Measurements from ENCODE around the gene CAMSAP2.
A peak's percentile ranks its signal among the peaks of the same experiment; 100 is the strongest.

Gene CAMSAP2

DNA sequence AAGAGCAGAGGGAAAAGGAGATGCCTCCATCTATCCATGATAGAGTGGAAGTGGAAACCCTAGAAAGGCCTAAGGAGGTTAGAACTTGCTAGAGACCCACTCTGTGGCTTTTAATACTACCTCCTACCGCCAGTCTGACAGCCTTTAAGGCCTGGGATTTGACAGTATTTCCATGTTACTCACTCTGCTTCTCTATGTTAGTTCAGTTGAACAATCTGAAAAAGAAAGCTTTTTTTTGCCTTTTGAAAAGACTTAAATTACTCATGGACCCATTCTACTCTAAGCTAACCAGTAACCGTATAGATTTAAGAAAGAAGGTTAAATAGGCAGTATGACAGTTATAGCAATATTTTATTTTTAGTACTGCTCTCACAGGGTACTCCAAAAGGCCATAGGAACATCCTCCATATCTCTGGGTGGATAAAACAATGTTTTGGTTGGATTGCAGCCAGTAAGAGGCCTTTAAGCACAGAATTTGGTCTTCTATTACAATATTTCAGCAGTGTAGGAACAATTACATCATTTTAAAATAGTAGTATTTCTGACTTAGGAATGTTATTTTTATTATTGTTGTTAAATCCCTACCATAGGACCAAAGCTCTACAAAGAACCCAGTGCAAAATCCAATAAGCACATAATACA, 118.1 kb downstream of the CAMSAP2 start:
- DNase-seq = no peak

DNA sequence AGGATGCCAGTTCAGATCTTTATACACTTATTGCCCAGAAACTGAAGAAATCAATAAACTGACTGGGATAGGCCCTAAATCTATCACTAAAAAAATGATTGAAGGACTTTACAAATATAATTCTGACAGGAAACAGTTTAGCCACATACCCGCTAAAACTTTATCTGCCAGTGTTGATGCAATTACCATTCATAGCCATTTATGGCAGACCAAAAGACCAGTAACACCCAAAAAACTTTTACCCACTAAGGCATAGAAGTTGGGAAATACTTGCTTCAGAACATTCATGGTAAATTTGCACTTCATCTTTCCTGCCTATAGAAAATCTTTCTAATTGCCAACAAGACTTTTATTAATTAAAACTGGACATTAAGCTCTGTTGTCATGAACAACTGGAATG, 119.1 kb downstream of the CAMSAP2 start:
- DNase-seq = no peak

DNA sequence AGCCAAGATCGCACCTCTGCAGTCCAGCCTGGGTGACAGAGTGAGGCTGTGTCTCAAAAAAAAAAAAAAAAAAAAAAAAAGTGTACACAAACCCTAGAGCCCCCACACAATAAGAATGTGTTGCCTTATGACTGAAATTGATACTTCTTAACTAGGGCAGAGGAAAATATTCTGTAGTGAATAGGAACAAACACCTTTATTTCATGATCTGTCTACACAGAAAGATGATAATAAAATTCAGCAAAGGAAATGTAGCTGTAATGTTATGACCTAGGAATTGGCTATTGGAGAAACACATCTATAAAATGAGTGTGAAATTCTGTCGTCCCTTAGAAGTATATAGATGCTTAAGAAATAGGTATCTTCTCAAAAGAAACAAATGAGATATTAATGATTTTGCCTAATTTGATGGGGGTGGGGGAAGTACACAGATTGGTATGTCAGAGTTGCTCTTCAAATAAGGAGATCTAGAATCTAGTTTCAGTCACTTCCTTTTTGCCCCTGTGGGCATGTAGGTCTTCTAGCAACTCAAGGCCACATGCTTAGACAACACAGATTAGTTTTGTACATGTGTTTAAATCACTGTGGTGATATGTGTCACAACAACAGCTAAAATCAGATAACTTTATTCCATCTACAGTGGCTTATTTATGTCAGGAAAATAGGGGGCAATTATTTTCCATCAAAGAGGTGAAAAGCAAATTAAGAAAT, 123.4 kb downstream of the CAMSAP2 start:
- no peak for DNase-seq

DNA sequence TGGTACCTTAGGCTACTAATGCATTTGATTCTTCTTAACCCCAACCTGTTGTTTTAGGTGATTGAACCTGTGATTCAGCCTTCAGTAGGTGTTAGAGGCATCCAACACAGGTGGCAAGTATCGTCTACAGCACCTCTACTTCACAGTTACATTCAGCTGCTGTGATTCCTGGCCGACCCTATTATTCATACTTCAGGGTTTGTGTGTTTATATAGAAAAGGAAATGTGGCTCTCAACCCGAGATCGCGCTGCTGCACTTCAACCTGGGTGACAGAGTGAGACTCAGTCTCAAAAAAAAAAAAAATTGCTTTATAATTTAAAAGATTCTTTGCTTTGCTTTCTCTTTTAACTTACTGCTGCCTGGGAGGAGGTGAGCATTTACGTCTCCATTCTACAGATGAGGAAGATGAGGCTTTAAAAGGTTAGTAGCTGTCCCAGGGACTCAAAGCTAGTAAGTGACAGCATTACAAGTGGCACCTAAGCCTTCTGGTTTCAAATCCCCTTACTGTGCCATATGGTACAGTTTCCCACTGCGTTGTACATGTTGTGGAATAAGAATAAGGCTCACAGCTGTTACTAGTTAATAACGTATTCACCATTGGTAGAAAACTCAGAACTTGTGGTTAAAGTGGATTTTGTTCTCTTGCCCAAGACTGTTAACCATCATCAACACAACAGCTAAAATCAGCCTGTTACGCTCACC, 124.2 kb downstream of the CAMSAP2 start:
- no peak for DNase-seq

DNA sequence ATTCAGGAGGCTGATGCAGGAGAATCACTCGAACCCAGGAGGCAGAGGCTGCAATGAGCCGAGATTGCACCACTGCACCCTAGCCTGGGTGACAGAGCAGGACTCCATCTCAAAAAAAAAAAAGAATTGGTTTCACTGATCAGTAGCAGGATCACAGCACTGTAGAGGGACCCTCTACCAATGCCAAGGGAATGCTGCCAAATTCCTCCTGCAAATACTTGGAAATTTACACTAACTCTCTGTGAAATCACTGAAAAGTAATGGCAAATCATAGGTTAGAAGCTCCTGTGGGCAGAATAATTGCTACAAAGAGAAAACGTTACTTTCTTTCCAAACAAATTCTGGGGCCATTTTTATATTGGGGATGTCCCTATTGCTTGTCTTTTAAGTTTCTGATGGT, 127.4 kb downstream of the CAMSAP2 start:
- DNase-seq = no peak

DNA sequence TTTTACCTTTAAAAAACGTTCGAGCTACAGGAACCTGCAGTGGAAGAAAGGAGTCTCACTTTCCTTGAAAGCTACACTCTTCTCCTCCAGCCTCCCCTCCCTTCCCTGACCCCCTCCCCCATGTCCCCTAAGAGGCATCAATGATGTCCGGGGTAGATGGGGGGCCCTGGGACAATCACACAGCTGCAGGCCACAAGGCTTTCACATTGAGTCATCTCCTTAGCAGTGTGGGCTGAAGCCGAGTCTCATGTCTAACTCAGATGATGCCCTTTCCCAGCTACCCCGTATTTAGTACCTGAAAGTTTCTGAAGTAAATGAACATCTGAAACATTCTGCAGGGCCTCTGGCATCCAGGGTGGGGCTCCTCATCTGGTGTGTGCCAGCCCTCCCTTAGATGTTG, 127.8 kb downstream of the CAMSAP2 start:
- no peak for DNase-seq

DNA sequence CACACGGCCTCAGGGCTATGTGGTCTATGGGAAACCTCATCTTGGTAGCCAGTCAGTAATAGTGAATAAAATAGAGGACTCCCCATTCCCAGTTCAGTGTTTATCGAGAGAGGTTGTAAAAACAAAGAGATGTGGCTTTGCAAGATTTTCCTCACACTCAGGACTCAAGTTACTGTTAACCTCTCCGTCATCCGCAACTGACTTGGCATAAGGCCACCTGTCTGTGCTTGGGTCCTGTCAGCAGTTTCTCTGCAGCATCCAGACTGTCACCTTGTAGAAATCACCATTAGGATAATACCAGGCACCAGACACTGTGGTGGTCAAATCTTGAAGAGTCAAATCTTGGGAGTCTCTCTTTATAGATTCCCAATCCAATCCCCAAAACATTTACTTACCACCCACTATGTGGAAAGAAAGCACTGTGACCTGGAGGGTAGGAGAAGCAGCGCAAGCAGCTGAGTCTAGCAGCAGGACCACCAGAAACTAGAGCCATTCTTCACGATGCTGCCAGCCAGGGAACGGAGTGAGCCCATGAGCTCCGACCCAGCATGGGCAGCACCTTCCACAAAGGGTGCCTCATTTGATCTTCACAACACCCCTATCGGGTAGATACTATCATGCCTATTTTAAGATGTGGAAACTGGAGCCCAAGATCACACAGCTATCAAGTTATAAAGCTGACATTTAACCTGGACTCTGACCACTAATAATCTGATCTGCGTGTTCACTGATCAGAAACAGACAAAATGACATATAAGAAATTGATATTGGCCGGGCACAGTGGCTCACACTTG, 128.5 kb downstream of the CAMSAP2 start:
- no peak for DNase-seq

DNA sequence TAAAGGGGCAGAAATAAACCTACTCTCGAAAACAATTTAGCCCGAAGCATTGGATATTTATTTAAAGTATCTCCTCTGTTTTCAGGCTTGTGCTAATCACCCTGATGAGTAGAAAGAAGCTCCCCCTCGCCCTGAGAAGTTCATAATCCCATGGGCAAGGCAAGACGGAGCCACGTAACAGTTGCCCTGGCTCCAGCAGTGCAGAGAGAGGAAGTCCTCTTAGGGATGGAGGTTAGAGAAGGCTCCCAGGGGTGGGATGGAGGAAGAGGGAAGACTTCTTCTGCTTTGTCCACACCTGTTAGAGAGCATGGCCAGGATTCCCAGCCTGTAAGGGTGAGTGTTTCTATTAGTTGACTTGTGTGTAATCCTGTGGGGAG, 130.7 kb downstream of the CAMSAP2 start:
- no peak for DNase-seq

DNA sequence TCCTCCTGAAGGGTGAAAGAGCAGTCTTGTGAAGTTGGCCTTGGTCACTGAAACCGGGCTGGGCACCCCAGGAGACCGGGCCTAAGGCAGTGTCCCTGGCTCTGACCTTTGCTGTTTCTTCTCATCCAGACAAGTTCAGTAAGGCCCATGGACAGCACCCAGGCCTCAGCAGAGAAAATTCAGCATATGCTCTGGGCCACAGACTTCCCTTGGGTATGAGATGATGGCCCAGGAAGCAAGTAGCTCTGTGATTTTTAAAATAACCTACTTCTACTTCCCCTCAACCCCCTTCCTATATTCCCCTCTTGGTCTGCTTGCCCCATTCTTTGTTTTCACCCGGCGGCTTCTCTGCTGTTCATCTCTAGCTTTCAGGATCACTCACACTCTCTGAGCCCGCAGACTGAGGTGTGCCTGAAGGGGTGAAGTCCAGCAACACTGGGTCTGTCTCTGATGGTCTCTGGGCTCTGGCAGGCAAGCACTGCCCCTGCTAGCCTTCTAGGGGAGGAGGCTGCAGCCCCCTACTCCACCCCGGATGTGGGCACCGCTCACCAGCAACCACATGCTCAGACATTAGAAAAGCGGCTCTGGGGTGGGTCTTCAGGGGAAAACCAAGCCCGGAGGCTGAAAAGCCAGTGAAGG, 131.2 kb downstream of the CAMSAP2 start:
- no peak for DNase-seq

DNA sequence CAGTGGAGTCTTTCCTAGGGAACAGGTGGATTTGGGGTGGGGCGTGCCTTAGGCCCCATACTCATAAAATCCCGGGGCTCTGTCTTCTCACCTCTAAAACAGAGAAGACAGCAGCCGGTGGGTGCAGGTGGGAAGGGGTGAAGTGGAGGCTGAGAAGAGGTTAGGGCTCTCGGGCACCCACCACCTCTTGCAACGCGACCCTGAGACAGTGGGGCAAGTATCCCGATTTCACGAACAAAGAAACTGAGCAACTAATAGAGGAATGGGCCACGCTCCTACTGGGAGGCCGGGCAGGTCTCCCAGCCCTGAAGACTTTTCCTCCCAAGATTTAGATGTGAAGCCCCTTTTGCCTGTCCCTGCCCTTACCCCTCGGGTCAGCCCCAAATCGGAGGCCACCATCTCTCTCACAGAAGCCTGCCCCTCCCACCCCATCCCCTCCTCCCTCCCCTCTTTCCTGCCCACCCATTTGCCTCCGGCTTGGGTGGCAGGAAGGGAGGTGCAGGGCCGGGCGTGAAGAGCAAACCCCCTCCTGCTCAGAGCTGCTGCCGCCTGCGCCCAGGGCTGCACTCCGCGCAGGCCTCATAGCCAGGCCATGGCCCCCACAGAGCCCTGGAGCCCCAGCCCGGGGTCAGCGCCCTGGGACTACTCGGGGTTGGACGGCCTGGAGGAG, 133.9 kb downstream of the CAMSAP2 start, which contains the start of gene GPR25:
TSS of gene GPR25 (plus strand) at position 536 of the 670 bp plus-strand sequence. CDS start at position 593, 57 bp downstream.
- DNase-seq = no peak

DNA sequence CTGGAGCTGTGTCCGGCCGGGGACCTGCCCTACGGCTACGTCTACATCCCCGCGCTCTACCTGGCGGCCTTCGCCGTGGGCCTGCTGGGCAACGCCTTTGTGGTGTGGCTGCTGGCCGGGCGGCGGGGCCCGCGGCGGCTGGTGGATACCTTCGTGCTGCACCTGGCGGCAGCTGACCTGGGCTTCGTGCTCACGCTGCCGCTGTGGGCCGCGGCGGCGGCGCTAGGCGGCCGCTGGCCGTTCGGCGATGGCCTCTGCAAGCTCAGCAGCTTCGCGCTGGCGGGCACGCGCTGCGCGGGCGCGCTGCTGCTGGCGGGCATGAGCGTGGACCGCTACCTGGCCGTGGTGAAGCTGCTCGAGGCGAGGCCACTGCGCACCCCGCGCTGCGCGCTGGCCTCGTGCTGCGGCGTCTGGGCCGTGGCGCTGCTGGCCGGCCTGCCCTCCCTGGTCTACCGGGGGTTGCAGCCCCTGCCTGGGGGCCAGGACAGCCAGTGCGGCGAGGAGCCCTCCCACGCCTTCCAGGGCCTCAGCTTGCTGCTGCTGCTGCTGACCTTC, 134.5 kb downstream of the CAMSAP2 start:
- DNase-seq = no peak

DNA sequence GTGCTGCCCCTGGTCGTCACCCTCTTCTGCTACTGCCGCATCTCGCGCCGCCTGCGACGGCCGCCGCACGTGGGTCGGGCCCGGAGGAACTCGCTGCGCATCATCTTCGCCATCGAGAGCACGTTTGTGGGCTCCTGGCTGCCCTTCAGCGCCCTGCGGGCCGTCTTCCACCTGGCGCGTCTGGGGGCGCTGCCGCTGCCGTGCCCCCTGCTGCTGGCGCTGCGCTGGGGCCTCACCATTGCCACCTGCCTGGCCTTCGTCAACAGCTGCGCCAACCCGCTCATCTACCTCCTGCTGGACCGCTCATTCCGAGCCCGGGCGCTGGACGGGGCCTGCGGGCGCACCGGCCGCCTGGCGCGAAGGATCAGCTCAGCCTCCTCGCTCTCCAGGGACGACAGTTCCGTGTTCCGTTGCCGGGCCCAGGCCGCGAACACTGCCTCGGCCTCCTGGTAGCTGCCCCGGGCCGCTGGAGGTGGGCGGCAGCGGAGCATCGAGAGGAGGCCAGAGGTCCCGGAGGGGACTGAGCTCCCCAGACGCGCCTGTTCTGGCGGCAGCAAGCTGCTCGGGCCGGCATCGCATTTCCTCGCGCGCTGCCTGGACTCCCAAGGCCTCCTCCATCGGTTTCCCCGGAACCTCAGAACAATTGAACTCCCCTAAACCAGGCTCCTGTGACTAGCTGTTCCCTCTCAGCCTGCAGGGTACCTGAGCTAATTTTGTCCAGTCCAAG, 135.1 kb downstream of the CAMSAP2 start:
- no peak for DNase-seq

DNA sequence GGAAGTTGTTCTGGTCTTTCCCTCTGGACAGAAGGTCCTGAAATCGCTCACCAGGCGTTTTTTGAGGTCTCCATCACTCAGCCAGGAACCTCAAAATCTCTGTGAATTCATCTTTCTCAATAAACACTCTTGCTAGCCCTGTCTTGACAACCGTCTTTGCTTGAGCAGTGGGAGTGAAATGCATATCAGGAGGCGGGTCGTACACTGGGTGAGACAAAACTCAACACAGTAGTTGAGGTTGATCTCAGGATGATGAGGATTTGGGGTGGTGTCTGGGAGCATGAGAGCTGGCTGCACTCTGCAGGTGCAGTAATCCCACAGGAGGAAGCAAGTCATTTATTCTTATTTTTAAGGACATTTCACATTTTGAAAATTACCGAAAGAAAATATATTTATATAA, 136.0 kb downstream of the CAMSAP2 start:
- no peak for DNase-seq

DNA sequence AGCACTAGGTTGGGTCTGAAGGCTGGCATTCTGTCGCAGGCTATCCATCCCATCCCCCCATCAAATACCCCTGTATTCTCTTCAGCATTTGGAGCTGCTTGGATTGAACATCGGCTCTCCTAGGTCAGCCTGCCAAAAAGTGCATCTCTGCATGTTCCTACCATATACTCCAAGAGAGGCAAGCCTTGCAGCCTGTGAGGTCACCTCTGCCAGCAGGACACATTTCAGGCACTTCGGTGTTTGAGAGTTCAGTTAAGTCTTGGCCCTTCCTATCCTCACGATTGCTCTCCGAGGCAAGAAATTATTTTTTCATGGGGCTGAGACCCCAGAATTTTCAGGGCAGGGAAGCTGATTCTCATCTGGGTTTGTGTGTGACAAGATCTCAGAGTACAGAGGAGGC, 136.7 kb downstream of the CAMSAP2 start:
- no peak for DNase-seq

DNA sequence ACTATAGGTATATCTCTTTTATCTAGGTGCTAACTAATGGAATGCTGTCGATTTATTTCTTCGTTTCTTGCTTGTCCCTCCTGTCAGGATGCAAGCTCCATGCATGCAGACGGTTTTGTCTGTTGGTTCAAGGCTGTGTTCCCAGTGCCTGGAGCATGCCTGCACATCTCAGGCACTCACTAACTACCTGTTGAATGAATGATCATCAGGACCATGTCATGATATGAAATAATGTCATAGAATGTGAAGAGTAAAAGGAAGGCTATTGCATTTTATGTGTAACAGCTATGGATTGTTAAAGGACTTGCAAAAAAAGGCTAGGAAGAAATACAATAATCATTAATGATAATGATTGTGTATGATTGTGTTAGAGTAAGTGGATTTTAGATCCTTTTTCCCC, 138.3 kb downstream of the CAMSAP2 start:
- no peak for DNase-seq

DNA sequence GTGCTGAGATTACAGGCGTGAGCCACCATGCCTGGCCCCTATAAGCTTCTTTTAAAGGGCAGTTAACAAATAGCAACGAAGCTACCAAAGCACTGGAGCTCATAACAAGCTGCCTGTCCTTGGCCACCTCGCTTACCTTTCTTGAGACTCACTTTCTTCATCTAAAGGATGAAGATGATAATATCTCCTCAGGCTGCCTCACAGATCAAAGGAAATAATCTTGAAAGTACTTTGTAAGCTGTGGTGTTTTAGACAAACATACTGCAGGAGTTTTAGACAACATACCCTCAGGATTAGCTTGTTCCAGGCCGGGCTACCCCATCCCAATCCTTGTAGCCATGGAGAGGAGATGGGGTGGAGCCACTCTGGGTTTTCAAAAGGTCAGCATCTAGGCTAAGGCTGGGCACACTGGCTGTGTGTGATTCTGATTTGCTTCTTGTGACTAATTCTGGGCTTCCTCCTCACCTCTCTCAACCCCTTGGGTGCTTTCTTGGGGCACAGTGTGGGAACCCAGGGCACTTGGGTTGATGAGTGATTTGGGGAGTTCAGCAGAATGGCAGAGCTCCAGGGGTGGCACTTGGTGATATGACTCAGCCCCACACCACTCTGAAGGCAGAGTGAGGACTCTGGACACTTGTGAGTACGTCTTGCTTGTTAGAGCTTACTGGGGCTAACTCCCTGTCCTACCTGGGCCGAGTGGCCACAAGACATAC, 139.3 kb downstream of the CAMSAP2 start:
- no peak for DNase-seq

DNA sequence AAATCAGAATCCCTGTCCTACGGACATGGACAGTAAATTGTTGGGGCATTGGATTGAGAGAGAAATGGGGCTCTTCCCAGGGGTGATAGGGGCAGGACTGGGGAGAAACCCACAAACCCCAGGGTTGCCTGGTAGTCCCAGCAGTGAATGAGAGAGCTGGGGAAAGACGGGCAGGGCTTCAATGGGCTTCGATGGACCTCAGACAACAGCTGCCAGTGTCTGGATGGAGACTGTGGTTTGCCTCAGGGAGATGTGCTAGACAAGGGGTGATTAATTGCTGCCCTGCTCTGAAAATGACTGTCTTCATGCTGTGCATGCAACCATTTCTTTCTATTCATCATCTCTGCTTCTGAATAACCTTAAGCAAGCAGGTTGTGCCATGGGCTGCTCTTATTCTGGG, 141.5 kb downstream of the CAMSAP2 start:
- peak; percentile 18 for DNase-seq

DNA sequence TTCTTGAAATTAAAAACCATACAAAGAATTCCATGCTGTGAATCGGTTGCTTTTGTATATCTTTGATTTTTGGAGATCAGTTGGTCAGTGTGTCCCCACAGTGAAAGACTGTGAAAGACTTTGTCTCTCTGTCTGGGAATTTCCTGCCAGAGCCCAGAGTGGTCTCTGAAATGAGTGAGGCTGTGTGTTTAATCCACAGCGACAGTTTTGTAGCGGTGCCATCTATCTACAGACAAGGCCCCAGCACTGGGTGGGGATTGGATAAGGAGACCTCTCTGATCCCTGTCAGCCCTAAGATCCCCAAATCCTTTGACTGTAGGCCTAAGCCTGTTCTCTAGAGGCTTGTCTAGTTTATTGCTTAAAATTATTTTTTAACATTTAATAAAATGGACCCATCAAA, 144.4 kb downstream of the CAMSAP2 start:
- no peak for DNase-seq

DNA sequence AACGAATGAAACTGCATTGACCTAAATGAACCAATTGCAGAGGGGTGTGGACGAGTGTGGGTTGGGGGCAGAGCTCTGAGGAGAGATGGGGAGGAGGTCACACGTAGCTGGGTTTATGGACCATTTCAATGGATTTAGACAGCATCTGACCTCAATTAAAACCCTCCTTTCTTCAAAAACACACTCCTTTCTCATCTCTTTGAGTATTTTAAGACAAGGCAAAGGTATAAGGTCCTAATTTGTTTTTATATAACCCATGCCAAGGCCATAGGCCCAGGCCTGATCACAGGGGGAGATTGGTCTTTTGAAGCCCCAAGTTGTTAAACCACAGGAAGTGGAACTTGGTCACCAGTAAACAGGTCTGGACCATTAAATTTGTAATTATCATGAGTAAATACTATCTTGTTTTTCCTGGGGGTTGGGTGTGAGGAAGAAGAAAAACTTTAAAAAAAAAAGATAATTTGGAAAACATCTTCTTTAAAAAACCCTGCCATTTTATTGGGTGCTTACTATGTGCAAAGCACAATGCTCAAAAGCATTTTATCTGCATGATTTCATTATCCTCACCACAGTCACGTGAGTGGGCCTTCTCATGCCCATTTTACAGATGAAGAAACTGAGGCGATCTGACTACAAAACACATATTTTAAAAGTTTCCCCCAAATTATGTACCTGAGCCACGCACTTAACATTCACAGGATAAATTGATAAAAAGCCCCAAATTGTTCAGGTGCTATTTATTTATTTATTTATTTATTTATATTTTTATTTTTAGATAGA, 147.1 kb downstream of the CAMSAP2 start:
- DNase-seq = no peak

DNA sequence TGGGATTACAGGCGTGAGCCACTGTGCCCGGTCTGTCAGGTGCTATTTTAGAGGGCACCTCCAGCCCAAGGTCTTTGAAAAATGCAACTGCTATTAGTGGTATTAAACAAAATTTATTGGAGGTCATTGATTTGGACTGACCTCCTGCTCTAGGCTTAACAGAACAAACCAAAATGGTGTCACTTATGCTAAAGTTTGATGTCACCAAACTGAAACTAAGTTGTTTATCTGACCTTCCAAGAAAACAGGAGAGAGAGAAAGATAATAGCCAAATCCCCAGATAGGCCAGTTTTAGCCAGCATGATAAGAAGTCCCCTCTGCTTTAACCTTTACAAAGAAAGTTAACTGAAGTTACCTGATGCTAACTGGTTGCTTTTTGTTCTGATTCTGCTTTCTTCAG, 147.9 kb downstream of the CAMSAP2 start:
- DNase-seq = no peak

Measured in KG1 (cell line).